Astrocyte of the cerebellum (primary cell): ENCODE results near the gene NRG3.

Experiments
- DNase-seq: peaks from one replicate; pipeline ENCODE4 v3.0.0-alpha.2; 2011; ENCODE audit warnings: low read depth
- H3K4me3 ChIP-seq: 2 replicates; pipeline ENCODE4 v1.5.1; 2011; ENCODE audit warnings: mild to moderate bottlenecking, low read depth, low read length, moderate library complexity
- CTCF ChIP-seq: IDR thresholded peaks from 2 replicates; pipeline ENCODE4 v1.5.1; 2012; ENCODE audit warnings: low read length, low read depth, moderate library complexity, mild to moderate bottlenecking; ENCODE audit errors: missing control alignments
- in situ Hi-C: cut with HindIII; loops from 2 replicates; pipeline ENCODE4 v1.10.0; 2017; ENCODE audit warnings: low sequenced_read_pairs

Gene NRG3

GRCh38 chr10:82092111-82092510 lies 217.1 kb downstream of the NRG3 start:
- TF ChIP-seq CTCF, result no peak
- no peak overlapping the region for H3K4me3 ChIP-seq
- no peak for DNase-seq
- in situ Hi-C loops, result no loop called here

- DNase-seq, result no peak
- no peak for TF ChIP-seq CTCF
- H3K4me3 ChIP-seq, result no peak overlapping the region
- in situ Hi-C loops, result no loop called here
Observed at GRCh38 chr10:82124713-82125112, 249.7 kb downstream of the NRG3 start.

- TF ChIP-seq CTCF, result no peak
- in situ Hi-C loops, result no loop called here
- DNase-seq, result no peak
- no peak overlapping the region for H3K4me3 ChIP-seq
Observed at GRCh38 chr10:82128527-82128926, 253.5 kb downstream of the NRG3 start.

GRCh38 chr10:82136103-82136502 lies 261.1 kb downstream of the NRG3 start:
- in situ Hi-C loops, result no loop called here
- no peak for DNase-seq
- TF ChIP-seq CTCF, result no peak

GRCh38 chr10:82144153-82144552 lies 269.2 kb downstream of the NRG3 start:
- H3K4me3 ChIP-seq, result no peak overlapping the region
- no peak for DNase-seq
- in situ Hi-C loops, result no loop called here
- no peak for TF ChIP-seq CTCF

More at GRCh38 chr10:82136103-82136502, 261.1 kb downstream of the NRG3 start:
- H3K4me3 ChIP-seq, result no peak overlapping the region

- TF ChIP-seq CTCF, result no peak
- DNase-seq, result no peak
- no peak overlapping the region for H3K4me3 ChIP-seq
- in situ Hi-C loops, result no loop called here
Observed at GRCh38 chr10:82148764-82149163, 273.8 kb downstream of the NRG3 start.

GRCh38 chr10:82149674-82150073 lies 274.7 kb downstream of the NRG3 start:
- in situ Hi-C loops, result no loop called here
- TF ChIP-seq CTCF, result no peak

More at GRCh38 chr10:82149674-82150073, 274.7 kb downstream of the NRG3 start:
- DNase-seq, result no peak
- H3K4me3 ChIP-seq, result no peak overlapping the region
